Fibroblast of lung (primary cell): ENCODE results near the gene CDIPT. TPM values are rescaled to one million over a fixed set of nuclear protein-coding genes. Genes with fewer than 3 reads are reported as not detected.
A peak's percentile ranks its signal among the peaks of the same experiment; 100 is the strongest.

Experiments used
- DNase-seq, 2 donors: peaks; one replicate each; pipeline versions ENCODE4 v3.0.0 to v3.0.0-alpha.2; 2010; ENCODE audit warnings: low read depth in 2 of 2
- H2AFZ ChIP-seq: 2 replicates; pipeline ENCODE4 v1.5.1; 2012; ENCODE audit warnings: low read length, control low read depth, inconsistent platforms
- H3K27ac ChIP-seq: 2 replicates; pipeline ENCODE4 v1.5.1; 2011; ENCODE audit warnings: low read length, control low read depth; ENCODE audit not compliant: insufficient read depth
- H3K27me3 ChIP-seq: 2 replicates; pipeline ENCODE4 v1.5.1; 2011; ENCODE audit warnings: mild to moderate bottlenecking, low read length; ENCODE audit not compliant: control insufficient read depth, insufficient read depth
- H3K36me3 ChIP-seq: 2 replicates; pipeline ENCODE4 v1.5.1; 2011; ENCODE audit warnings: low read length; ENCODE audit not compliant: control insufficient read depth, insufficient read depth
- H3K4me1 ChIP-seq: 2 replicates; pipeline ENCODE4 v1.5.1; 2011; ENCODE audit warnings: low read length; ENCODE audit not compliant: control insufficient read depth, insufficient read depth; ENCODE audit errors: extremely low read depth
- H3K4me2 ChIP-seq: 2 replicates; pipeline ENCODE4 v1.5.1; 2011; ENCODE audit warnings: low read length, control low read depth; ENCODE audit not compliant: insufficient read depth; ENCODE audit errors: extremely low read depth
- H3K4me3 ChIP-seq, 4 experiments: fragments of 200-600 bp in 1 of 4; sonication (generic) in 1 of 4; replicated peaks in 1 of 4; 2 replicates each; pipeline ENCODE4 v1.5.1; 2011 to 2016; ENCODE audit warnings: low read length in 4 of 4, low read depth in 3 of 4, mild to moderate bottlenecking in 3 of 4, control low read depth in 2 of 4, inconsistent platforms in 1 of 4, mixed read lengths in 1 of 4; ENCODE audit not compliant: insufficient read depth in 1 of 4; ENCODE audit errors: control extremely low read depth in 1 of 4
- H3K79me2 ChIP-seq: 2 replicates; pipeline ENCODE4 v1.5.1; 2012; ENCODE audit warnings: mild to moderate bottlenecking, low read length, inconsistent platforms; ENCODE audit not compliant: control insufficient read depth, insufficient read depth
- H3K9ac ChIP-seq: 2 replicates; pipeline ENCODE4 v1.5.1; 2011; ENCODE audit warnings: mild to moderate bottlenecking, low read length, control low read depth; ENCODE audit not compliant: insufficient read depth
- H3K9me3 ChIP-seq: 2 replicates; pipeline ENCODE4 v1.5.1; 2012; ENCODE audit warnings: low read depth, low read length; ENCODE audit not compliant: control insufficient read depth, insufficient read depth
- H4K20me1 ChIP-seq: 2 replicates; pipeline ENCODE4 v1.5.1; 2011; ENCODE audit warnings: low read length; ENCODE audit not compliant: control insufficient read depth, insufficient read depth; ENCODE audit errors: extremely low read depth
- EZH2 ChIP-seq: IDR thresholded peaks from 2 replicates; pipeline ENCODE4 v1.5.1; 2012; ENCODE audit warnings: low read length, control low read depth, mild to moderate bottlenecking; ENCODE audit errors: missing control alignments
- polyA plus RNA-seq, 2 donors: library from polyadenylated mRNA; depleted of rRNA in 1 of 2; stranded (reverse) in 1 of 2; unstranded in 1 of 2; fragments of >200 nt; gene quantifications; 2 replicates each; pipeline ENCODE4 v1.2.1, GENCODE V29; 2011 to 2012; ENCODE audit warnings: missing spikeins in 1 of 2
- total RNA-seq: library from RNA; depleted of rRNA; stranded (reverse); fragments of >200 nt; gene quantifications from 2 replicates; pipeline ENCODE4 v1.2.1, GENCODE V29; 2014
- TF ChIP-seq, protein P1 (sequence below), 2 donors: IDR thresholded peaks in 1 of 2; conservative IDR thresholded peaks in 1 of 2; 1 replicate in 1 of 2; 2 replicates in 1 of 2; pipeline ENCODE4 v1.5.1; 2011 to 2012; ENCODE audit warnings: low read length in 2 of 2, control low read depth in 1 of 2, inconsistent platforms in 1 of 2, low read depth in 1 of 2, mild to moderate bottlenecking in 1 of 2

The CDIPT gene
- total and polyA plus RNA-seq, 2 donors (not counting 1 experiment from before 2014, with no cell fraction given) = 84.9 to 99.6 TPM

DNA sequence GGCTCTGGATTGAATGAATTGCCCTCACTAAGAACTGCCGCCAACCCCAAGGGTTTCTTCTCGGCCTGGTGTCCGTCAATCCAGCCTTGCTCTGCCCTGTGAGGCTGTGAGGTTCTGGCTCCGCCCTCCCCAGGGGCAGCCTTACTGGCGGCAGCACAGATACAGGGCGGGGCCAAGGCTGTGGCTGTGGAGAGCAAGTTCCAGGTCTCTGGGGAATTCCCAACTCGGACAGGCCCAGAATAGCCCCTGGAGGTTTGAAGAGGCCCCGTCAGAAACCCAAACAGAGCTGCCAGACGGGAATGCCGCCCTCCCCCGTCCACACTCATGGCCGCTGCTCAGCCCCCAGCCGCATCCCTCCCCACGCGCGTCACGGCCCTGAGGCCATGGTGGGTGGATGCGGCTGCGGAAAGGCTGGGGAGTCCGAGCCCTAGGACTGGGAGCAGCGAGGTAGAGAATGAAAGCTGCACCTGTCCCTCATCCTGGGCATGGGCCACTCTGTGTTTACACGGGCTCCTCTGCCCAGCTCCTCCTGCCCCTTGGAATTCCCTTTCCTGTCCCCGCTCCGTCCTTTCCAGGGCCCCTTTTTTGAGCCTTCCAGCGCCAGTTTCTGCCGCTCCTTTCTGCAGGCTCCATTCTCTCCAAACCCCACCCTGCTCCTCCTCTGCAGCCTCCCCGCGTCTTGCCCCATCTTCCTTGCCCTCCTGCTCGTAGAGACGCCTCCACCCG, 51.7 kb downstream of the CDIPT start:
- no peaks in the 10 kb centered on the region for H3K27me3 ChIP-seq
- peaks cover 42% of the 10 kb centered on the region for H3K4me1 ChIP-seq
- peak overlapping the region; percentile 78 for H3K27ac ChIP-seq
- H4K20me1 ChIP-seq = no peaks in the 10 kb centered on the region
- H3K9ac ChIP-seq = peak overlapping the region; percentile 53
- peak overlapping the region; percentile 38 to 77 (median 61) for H3K4me3 ChIP-seq
- DNase-seq = peak; percentile 98
- H3K79me2 ChIP-seq = peaks cover 33% of the 10 kb centered on the region
- H3K4me2 ChIP-seq = peak overlapping the region; percentile 97
- TF ChIP-seq, protein P1, sequence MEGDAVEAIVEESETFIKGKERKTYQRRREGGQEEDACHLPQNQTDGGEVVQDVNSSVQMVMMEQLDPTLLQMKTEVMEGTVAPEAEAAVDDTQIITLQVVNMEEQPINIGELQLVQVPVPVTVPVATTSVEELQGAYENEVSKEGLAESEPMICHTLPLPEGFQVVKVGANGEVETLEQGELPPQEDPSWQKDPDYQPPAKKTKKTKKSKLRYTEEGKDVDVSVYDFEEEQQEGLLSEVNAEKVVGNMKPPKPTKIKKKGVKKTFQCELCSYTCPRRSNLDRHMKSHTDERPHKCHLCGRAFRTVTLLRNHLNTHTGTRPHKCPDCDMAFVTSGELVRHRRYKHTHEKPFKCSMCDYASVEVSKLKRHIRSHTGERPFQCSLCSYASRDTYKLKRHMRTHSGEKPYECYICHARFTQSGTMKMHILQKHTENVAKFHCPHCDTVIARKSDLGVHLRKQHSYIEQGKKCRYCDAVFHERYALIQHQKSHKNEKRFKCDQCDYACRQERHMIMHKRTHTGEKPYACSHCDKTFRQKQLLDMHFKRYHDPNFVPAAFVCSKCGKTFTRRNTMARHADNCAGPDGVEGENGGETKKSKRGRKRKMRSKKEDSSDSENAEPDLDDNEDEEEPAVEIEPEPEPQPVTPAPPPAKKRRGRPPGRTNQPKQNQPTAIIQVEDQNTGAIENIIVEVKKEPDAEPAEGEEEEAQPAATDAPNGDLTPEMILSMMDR (conservative IDR thresholded peaks at IDR 0.05 in 1 of 2, IDR thresholded peaks at IDR 0.05 in 1 of 2; ENCODE audit: low read depth in 1 of 2, low read length in 2 of 2) = no peak
- TF ChIP-seq EZH2 = no peak
- no peak overlapping the region for H2AFZ ChIP-seq
- H3K9me3 ChIP-seq = no peaks in the 10 kb centered on the region
- peaks cover 12% of the 10 kb centered on the region for H3K36me3 ChIP-seq

DNA sequence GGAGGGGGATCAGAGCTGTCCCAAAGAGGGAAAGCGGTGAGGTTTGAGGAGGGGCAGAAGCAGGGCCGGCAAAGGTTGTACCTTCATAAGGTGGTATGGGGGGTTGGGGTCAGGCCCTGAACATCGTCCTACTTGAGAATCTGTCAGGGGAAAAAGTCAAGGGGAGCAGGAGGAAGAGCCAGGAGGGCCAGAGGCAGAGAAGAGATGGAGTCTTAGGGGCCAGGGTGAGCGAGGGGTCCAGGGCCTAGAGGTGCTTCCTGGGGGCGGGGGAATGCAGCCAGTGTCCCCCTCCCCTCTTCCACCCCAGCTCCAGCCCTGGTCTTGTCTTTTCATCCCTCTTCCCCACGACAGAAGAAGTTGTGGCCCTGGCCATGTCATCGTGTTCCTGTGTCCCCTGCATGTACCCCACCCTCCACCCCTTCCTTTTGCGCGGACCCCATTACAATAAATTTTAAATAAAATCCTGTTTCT, 52.3 kb downstream of the CDIPT start:
- H3K4me3 ChIP-seq = peak overlapping the region in 1 of 4 experiments; percentile 77
- H3K9me3 ChIP-seq = no peaks in the 10 kb centered on the region
- H3K79me2 ChIP-seq = peaks cover 33% of the 10 kb centered on the region
- TF ChIP-seq, protein P1 (conservative IDR thresholded peaks at IDR 0.05 in 1 of 2, IDR thresholded peaks at IDR 0.05 in 1 of 2; ENCODE audit: low read depth in 1 of 2, low read length in 2 of 2) = no peak
- no peak for TF ChIP-seq EZH2
- H3K27ac ChIP-seq = peak overlapping the region; percentile 78
- H3K4me1 ChIP-seq = peaks cover 42% of the 10 kb centered on the region
- peak overlapping the region; percentile 75 for H3K4me2 ChIP-seq
- H3K9ac ChIP-seq = peak overlapping the region; percentile 7
- H2AFZ ChIP-seq = no peak overlapping the region
- H4K20me1 ChIP-seq = no peaks in the 10 kb centered on the region
- H3K27me3 ChIP-seq = no peaks in the 10 kb centered on the region
- peaks cover 12% of the 10 kb centered on the region for H3K36me3 ChIP-seq
- DNase-seq = no peak

DNA sequence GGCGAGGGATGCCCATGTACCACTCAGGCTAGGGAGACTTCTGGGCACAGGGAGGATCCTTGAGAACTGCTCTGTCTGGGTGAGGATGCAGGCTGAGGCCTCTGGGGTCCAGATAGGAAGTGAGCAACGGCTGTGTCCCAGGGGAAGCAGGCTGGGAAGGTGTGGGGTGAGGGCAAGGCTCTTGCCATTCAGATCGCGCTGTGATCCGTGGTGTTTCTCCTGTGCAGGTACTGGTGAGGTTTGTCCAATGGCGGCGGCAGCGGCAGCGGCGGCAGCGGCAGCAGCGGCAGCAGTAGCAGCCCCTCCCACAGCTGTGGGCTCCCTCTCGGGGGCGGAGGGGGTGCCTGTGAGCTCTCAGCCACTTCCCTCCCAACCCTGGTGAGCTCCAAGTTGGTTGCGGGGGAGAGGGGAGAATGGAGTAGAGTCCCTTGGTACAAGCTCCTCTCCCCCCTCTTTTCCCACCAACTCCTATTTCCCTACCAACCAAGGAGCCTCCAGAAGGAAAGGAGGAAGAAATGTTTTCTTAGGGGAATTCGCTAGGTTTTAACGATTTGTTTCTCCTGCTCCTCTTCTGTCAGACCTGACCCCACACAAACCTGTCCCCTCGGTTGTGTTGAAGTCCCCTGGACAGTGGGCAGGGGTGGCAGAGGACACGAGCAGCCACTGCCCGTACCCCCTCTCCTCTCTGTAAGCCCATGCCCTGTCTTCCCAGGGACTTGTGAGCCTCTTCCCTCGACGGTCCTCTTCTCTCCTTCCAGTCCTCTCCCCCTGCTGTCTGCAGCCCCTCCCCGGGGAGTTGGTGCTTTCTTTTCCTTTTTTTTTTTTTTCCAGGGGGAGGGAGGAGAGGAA, 53.0 kb downstream of the CDIPT start:
- H3K4me3 ChIP-seq = peak overlapping the region in 1 of 4 experiments; percentile 27
- peak overlapping the region; percentile 78 for H3K27ac ChIP-seq
- H3K9me3 ChIP-seq = no peaks in the 10 kb centered on the region
- H4K20me1 ChIP-seq = no peaks in the 10 kb centered on the region
- no peak for DNase-seq
- H3K4me2 ChIP-seq = peak overlapping the region; percentile 75
- H3K36me3 ChIP-seq = peaks cover 12% of the 10 kb centered on the region
- no peak overlapping the region for H2AFZ ChIP-seq
- peaks cover 33% of the 10 kb centered on the region for H3K79me2 ChIP-seq
- H3K9ac ChIP-seq = no peak overlapping the region
- H3K4me1 ChIP-seq = peaks cover 37% of the 10 kb centered on the region
- H3K27me3 ChIP-seq = no peaks in the 10 kb centered on the region
- TF ChIP-seq EZH2 = no peak
- TF ChIP-seq, protein P1 (conservative IDR thresholded peaks at IDR 0.05 in 1 of 2, IDR thresholded peaks at IDR 0.05 in 1 of 2; ENCODE audit: low read depth in 1 of 2, low read length in 2 of 2) = no peak
